ENCODE results near the gene SCD5. TPM values are rescaled to one million over a fixed set of nuclear protein-coding genes. Genes with fewer than 3 reads are reported as not detected.

SCD5 gene
- total RNA-seq, 4 donors from 2014 or later = 27.6 to 79.3 (median 55.3) TPM

- no peak overlapping the region for H3K27ac ChIP-seq
- 69 to 73% methylated on average over 5 of the region's 5 CpGs for WGBS, 2 donors
- no peaks in the 10 kb centered on the region for H3K27me3 ChIP-seq
- peaks cover 0 to 18% (median 0%) of the 10 kb centered on the region in 3 donors for H3K36me3 ChIP-seq
- H3K4me3 ChIP-seq = no peak overlapping the region
- no peaks in the 10 kb centered on the region for H3K4me1 ChIP-seq
- TF ChIP-seq, protein P1, sequence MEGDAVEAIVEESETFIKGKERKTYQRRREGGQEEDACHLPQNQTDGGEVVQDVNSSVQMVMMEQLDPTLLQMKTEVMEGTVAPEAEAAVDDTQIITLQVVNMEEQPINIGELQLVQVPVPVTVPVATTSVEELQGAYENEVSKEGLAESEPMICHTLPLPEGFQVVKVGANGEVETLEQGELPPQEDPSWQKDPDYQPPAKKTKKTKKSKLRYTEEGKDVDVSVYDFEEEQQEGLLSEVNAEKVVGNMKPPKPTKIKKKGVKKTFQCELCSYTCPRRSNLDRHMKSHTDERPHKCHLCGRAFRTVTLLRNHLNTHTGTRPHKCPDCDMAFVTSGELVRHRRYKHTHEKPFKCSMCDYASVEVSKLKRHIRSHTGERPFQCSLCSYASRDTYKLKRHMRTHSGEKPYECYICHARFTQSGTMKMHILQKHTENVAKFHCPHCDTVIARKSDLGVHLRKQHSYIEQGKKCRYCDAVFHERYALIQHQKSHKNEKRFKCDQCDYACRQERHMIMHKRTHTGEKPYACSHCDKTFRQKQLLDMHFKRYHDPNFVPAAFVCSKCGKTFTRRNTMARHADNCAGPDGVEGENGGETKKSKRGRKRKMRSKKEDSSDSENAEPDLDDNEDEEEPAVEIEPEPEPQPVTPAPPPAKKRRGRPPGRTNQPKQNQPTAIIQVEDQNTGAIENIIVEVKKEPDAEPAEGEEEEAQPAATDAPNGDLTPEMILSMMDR (IDR thresholded peaks at IDR 0.05) = no peak
- TF ChIP-seq POLR2A (IDR thresholded peaks at IDR 0.05) = no peak
- no peak for TF ChIP-seq EP300 (IDR thresholded peaks at IDR 0.05)
- H3K9me3 ChIP-seq = no peaks in the 10 kb centered on the region
- no peak for DNase-seq (ENCODE audit: low spot score in 2 of 2)
These were observed 102.3 kb downstream of the SCD5 start for GRCh38 chr4:82696117-82696860.

DNA sequence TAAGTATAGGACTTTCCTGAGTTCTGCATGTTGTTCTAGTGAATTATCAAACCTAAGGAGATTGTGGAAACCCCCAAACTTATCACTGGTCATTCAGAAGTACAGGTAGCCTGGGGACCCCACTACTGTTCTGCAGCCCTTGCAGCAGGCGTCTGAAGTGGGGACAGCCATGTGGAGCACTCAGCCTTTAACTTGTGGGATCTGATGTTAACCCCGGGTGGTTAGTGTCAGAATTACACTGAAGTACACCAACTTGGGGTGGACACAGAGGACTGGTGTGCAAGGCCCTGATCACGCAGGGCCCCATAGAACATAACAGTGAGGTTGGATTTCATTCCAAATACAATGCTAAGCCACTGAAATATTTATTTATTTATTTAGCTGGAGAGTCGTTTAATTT is 103.7 kb downstream of the SCD5 start:
- 79 to 82% methylated on average over 4 of the region's 4 CpGs for WGBS, 2 donors
- no peak for DNase-seq (ENCODE audit: low spot score in 2 of 2)
- H3K36me3 ChIP-seq = peaks cover 0 to 18% (median 0%) of the 10 kb centered on the region in 3 donors
- H3K27me3 ChIP-seq = no peaks in the 10 kb centered on the region
- H3K9me3 ChIP-seq = no peaks in the 10 kb centered on the region
- no peak overlapping the region for H3K4me3 ChIP-seq
- H3K4me1 ChIP-seq = no peaks in the 10 kb centered on the region
- no peak overlapping the region for H3K27ac ChIP-seq
- TF ChIP-seq POLR2A (IDR thresholded peaks at IDR 0.05) = no peak
- no peak for TF ChIP-seq EP300 (IDR thresholded peaks at IDR 0.05)
- TF ChIP-seq, protein P1 (IDR thresholded peaks at IDR 0.05) = no peak

DNA sequence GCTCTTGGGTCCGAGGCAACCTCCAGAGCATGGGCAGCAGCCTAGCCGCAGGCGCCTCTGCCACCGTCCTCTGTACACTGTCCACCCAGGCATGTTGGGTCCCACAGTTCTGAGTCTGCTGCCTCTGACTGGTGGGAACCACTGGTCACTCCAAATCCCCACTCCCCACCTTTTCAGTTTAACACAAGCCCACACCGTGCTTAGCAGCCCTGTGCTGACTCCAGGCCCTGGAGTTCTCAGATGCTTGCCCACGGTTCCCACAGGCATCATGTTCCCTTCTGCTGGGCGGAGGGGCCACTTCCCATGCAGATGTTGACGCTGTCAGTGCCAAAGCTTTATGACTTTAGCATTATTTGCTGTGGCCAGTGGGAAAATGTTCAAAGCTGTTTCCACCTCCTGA is 104.5 kb downstream of the SCD5 start:
- TF ChIP-seq EP300 (IDR thresholded peaks at IDR 0.05) = no peak
- TF ChIP-seq, protein P1 (IDR thresholded peaks at IDR 0.05) = no peak
- TF ChIP-seq POLR2A (IDR thresholded peaks at IDR 0.05) = no peak
- no peak for DNase-seq (ENCODE audit: low spot score in 2 of 2)

GRCh38 chr4:82692101-82692780 is 106.4 kb downstream of the SCD5 start:
- Histone ChIP-seq H3K4me1 (no peaks in the 10 kb centered on the region), H3K27ac (no peak overlapping the region), H3K27me3 (no peaks in the 10 kb centered on the region), H3K36me3 (peaks cover 0 to 18% (median 0%) of the 10 kb centered on the region in 3 donors), H3K4me3 (no peak overlapping the region), H3K9me3 (no peaks in the 10 kb centered on the region)
- no peak for TF ChIP-seq EP300 (IDR thresholded peaks at IDR 0.05)
- TF ChIP-seq, protein P1 (IDR thresholded peaks at IDR 0.05) = no peak
- no peak for TF ChIP-seq POLR2A (IDR thresholded peaks at IDR 0.05)
- no peak for DNase-seq (ENCODE audit: low spot score in 2 of 2)
- WGBS, 2 donors = 98 to 100% methylated on average over 8 to 14 of the region's 18 CpGs

More for the DNA sequence above, 104.5 kb downstream of the SCD5 start:
- Histone ChIP-seq H3K27ac (no peak overlapping the region), H3K36me3 (peaks cover 0 to 18% (median 0%) of the 10 kb centered on the region in 3 donors), H3K9me3 (no peaks in the 10 kb centered on the region), H3K4me1 (no peaks in the 10 kb centered on the region), H3K4me3 (no peak overlapping the region), H3K27me3 (no peaks in the 10 kb centered on the region)
- WGBS, 2 donors = 75 to 77% methylated on average over 6 to 8 of the region's 8 CpGs

DNA sequence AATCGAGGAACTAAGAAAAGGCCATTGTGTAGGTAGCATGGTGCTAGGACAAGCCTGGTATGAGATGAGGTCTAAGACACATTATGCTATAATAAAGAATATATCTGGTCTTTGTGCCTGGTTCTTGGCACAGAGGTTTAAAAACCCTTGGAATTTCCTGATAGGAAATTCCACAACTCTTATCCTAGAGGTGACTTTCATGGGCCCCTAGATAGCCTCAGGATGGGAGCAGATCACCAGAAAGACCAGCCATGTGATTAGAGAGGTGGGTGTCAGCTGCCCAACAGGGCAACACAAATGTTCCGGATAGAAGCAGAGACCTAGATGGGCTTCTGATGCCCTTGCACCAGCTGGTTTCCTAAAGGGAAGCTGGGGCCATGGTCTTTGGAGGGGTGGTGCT is 107.2 kb downstream of the SCD5 start:
- Histone ChIP-seq H3K4me3 (no peak overlapping the region), H3K27me3 (no peaks in the 10 kb centered on the region), H3K9me3 (no peaks in the 10 kb centered on the region), H3K4me1 (no peaks in the 10 kb centered on the region), H3K36me3 (peaks cover 0 to 18% (median 0%) of the 10 kb centered on the region in 3 donors), H3K27ac (no peak overlapping the region)
- no peak for TF ChIP-seq POLR2A (IDR thresholded peaks at IDR 0.05)
- TF ChIP-seq, protein P1 (IDR thresholded peaks at IDR 0.05) = no peak
- no peak for TF ChIP-seq EP300 (IDR thresholded peaks at IDR 0.05)
- 92 to 94% methylated on average over 2 of the region's 2 CpGs for WGBS, 2 donors
- no peak for DNase-seq (ENCODE audit: low spot score in 2 of 2)

All from tibial nerve (tissue), 4 donors.